HT1080 (cell line): Measurements from ENCODE around the gene PTPRB. TPM values are rescaled to one million over a fixed set of nuclear protein-coding genes. Genes with fewer than 3 reads are reported as not detected.

ENCODE experiments used
- DNase-seq: peaks from one replicate; pipeline ENCODE4 v3.0.0-alpha.2; 2015; ENCODE audit warnings: low read depth
- total RNA-seq: library from RNA; depleted of rRNA; stranded (reverse); fragments of >200 nt; shearing (Covaris generic); gene quantifications from 2 replicates; pipeline ENCODE4 v1.2.3, GENCODE V29; 2014

The PTPRB gene
- total RNA-seq, 1 experiment from 2014 or later, result 0.87 TPM

- DNase-seq, result no peak
Observed at GRCh38 chr12:70467476-70467875, 169.8 kb downstream of the PTPRB start.

GRCh38 chr12:70466753-70467152 is 170.5 kb downstream of the PTPRB start:
- no peak for DNase-seq
